WTC11 (cell line): ENCODE results near the gene PLEK. TPM values are rescaled to one million over a fixed set of nuclear protein-coding genes. Genes with fewer than 3 reads are reported as not detected.

Experiments
- ATAC-seq: fragments of 200-7000 bp; cut with Tn5 transposase; 2 replicates; pipeline ENCODE4 v1.10.0; 2021; ENCODE audit warnings: mild to moderate bottlenecking, moderate library complexity
- Bru-seq: library from RNA; stranded (reverse); fragments of 400-500 nt; gene quantifications from one replicate; lab custom pipeline; 2021; lab: Mats Ljungman, UMichigan
- CTCF ChIA-PET: fragments of 300-600 bp; sonication (Branson Sonifier 250); formaldehyde crosslinking; loops from one replicate; lab custom pipeline; 2021; ENCODE audit warnings: antibody characterized with exemption; lab: Charles Lee
- POLR2A ChIA-PET: fragments of 350-600 bp; sonication (Branson Sonifier 250); formaldehyde crosslinking; loops from one replicate; lab custom pipeline; 2021; ENCODE audit warnings: antibody characterized with exemption; lab: Charles Lee
- DNase-seq: peaks from one replicate; pipeline ENCODE4 v3.0.0; 2021; ENCODE audit warnings: low spot score
- H3K27ac Mint-ChIP-seq: 2 replicates; pipeline ENCODE4 v1.8.0; 2021; ENCODE audit warnings: mixed read lengths
- H3K27me3 Mint-ChIP-seq: 2 replicates; pipeline ENCODE4 v1.8.0; 2021; ENCODE audit warnings: low read depth, mild to moderate bottlenecking, moderate library complexity, mixed read lengths
- H3K36me3 Mint-ChIP-seq: 2 replicates; pipeline ENCODE4 v1.8.0; 2021; ENCODE audit warnings: mixed read lengths
- H3K4me1 Mint-ChIP-seq: 2 replicates; pipeline ENCODE4 v1.8.0; 2022; ENCODE audit warnings: mixed read lengths
- H3K4me3 Mint-ChIP-seq: 2 replicates; pipeline ENCODE4 v1.8.0; 2021; ENCODE audit warnings: mild to moderate bottlenecking, moderate library complexity, mixed read lengths
- H3K9me3 Mint-ChIP-seq: 2 replicates; pipeline ENCODE4 v1.8.0; 2021; ENCODE audit warnings: mixed read lengths
- CBFB ChIP-seq: sonication (generic); formaldehyde crosslinking; IDR thresholded peaks from 2 replicates; pipeline ENCODE4 v1.8.1; 2022; ENCODE audit warnings: mild to moderate bottlenecking, low read depth, missing genetic modification reagents
- E2F4 ChIP-seq: sonication (generic); formaldehyde crosslinking; IDR thresholded peaks from 2 replicates; pipeline ENCODE4 v1.8.1; 2022; ENCODE audit warnings: low read depth, mild to moderate bottlenecking, moderate library complexity, missing genetic modification reagents, borderline replicate concordance
- FOXP1 ChIP-seq: sonication (generic); formaldehyde crosslinking; IDR thresholded peaks from 2 replicates; pipeline ENCODE4 v1.8.0; 2022; ENCODE audit warnings: missing genetic modification reagents, mild to moderate bottlenecking, moderate library complexity, borderline replicate concordance
- GRHL2 ChIP-seq: fragments of 250-450 bp; sonication (Bioruptor Pico); IDR thresholded peaks from 2 replicates; pipeline ENCODE4 v1.8.0; 2022; ENCODE audit warnings: mild to moderate bottlenecking, moderate library complexity; ENCODE audit not compliant: insufficient replicate concordance, severe bottlenecking
- GTF2I ChIP-seq: fragments of 250-450 bp; sonication (Bioruptor Pico); conservative IDR thresholded peaks from 2 replicates; pipeline ENCODE4 v1.4.0; 2021; ENCODE audit warnings: mild to moderate bottlenecking
- IRF1 ChIP-seq: sonication (generic); formaldehyde crosslinking; IDR thresholded peaks from 2 replicates; pipeline ENCODE4 v1.8.0; 2023; ENCODE audit warnings: missing genetic modification reagents
- IRF2 ChIP-seq: sonication (generic); formaldehyde crosslinking; IDR thresholded peaks from 2 replicates; pipeline ENCODE4 v1.8.0; 2022; ENCODE audit warnings: low read depth, missing genetic modification reagents, borderline replicate concordance
- MLX ChIP-seq: sonication (generic); formaldehyde crosslinking; IDR thresholded peaks from 2 replicates; pipeline ENCODE4 v1.8.1; 2023; ENCODE audit warnings: mild to moderate bottlenecking, missing genetic modification reagents, moderate library complexity
- MYBL2 ChIP-seq: sonication (generic); formaldehyde crosslinking; IDR thresholded peaks from 2 replicates; pipeline ENCODE4 v1.8.1; 2023; ENCODE audit warnings: mild to moderate bottlenecking, moderate library complexity, missing genetic modification reagents
- NR1H2 ChIP-seq: sonication (generic); formaldehyde crosslinking; IDR thresholded peaks from 2 replicates; pipeline ENCODE4 v1.9.0; 2021; ENCODE audit warnings: mild to moderate bottlenecking, moderate library complexity, missing genetic modification reagents
- OVOL2 ChIP-seq: fragments of 250-450 bp; sonication (Bioruptor Pico); IDR thresholded peaks from 2 replicates; pipeline ENCODE4 v1.9.0; 2021; ENCODE audit warnings: mild to moderate bottlenecking, borderline replicate concordance
- PRDM15 ChIP-seq: sonication (generic); formaldehyde crosslinking; IDR thresholded peaks from 2 replicates; pipeline ENCODE4 v1.8.0; 2022; ENCODE audit warnings: missing genetic modification reagents
- SMAD4 ChIP-seq: sonication (generic); formaldehyde crosslinking; IDR thresholded peaks from 2 replicates; pipeline ENCODE4 v1.8.0; 2022; ENCODE audit warnings: mild to moderate bottlenecking, missing genetic modification reagents
- SP1 ChIP-seq: sonication (generic); formaldehyde crosslinking; conservative IDR thresholded peaks from 2 replicates; pipeline ENCODE4 v1.8.1; 2022; ENCODE audit warnings: missing genetic modification reagents
- STAT6 ChIP-seq: sonication (generic); formaldehyde crosslinking; conservative IDR thresholded peaks from 2 replicates; pipeline ENCODE4 v1.8.1; 2023; ENCODE audit warnings: mild to moderate bottlenecking, low read depth, missing genetic modification reagents, moderate library complexity
- USF1 ChIP-seq: sonication (generic); formaldehyde crosslinking; IDR thresholded peaks from 2 replicates; pipeline ENCODE4 v1.8.0; 2022; ENCODE audit warnings: mild to moderate bottlenecking, missing genetic modification reagents
- USF2 ChIP-seq: sonication (generic); formaldehyde crosslinking; IDR thresholded peaks from 2 replicates; pipeline ENCODE4 v1.8.1; 2023; ENCODE audit warnings: mild to moderate bottlenecking, missing genetic modification reagents, moderate library complexity
- ZBTB21 ChIP-seq: sonication (generic); formaldehyde crosslinking; IDR thresholded peaks from 2 replicates; pipeline ENCODE4 v1.8.1; 2023; ENCODE audit warnings: mild to moderate bottlenecking, missing genetic modification reagents, borderline replicate concordance
- ZNF219 ChIP-seq: sonication (generic); formaldehyde crosslinking; IDR thresholded peaks from 2 replicates; pipeline ENCODE4 v1.8.0; 2023; ENCODE audit warnings: missing genetic modification reagents, mild to moderate bottlenecking, borderline replicate concordance
- ZNF317 ChIP-seq: sonication (generic); formaldehyde crosslinking; IDR thresholded peaks from 2 replicates; pipeline ENCODE4 v1.8.1; 2023; ENCODE audit warnings: low read depth, mild to moderate bottlenecking, moderate library complexity, missing genetic modification reagents, borderline replicate concordance
- ZNF416 ChIP-seq: fragments of 250-450 bp; sonication (Bioruptor Pico); IDR thresholded peaks from 2 replicates; pipeline ENCODE4 v1.9.0; 2021; ENCODE audit warnings: mild to moderate bottlenecking, inconsistent platforms
- long read RNA-seq, 3 experiments: library from RNA in 1 of 3; library from capped mRNA in 1 of 3; library from polyadenylated mRNA in 1 of 3; unstranded in 2 of 3; stranded (forward) in 1 of 3; transcript quantifications; one replicate each; pipeline ENCODE4 v2.0.0, GENCODE V29; 2021
- total RNA-seq: library from RNA; stranded (reverse); gene quantifications from 3 replicates; pipeline ENCODE4 v1.2.3, GENCODE V29; 2021

PLEK gene
- total RNA-seq (0.26 to 0.46 TPM (median 0.37 TPM) in 3 replicates), Bru-seq, nascent RNA (not detected)
- long read RNA-seq, experiment 1 = 0 reads
- long read RNA-seq, experiment 2 = 0 reads
- long read RNA-seq, experiment 3 = 0 reads

GRCh38 chr2:68365087-68365486 is at the start of gene PLEK:
TSS of gene PLEK (plus strand) at chr2:68365282. CDS start at chr2:68365352, 70 bp downstream.
- no peak for DNase-seq
- ChIA-PET CTCF (interaction anchor here (3.5 kb wide), 1 partner anchor 77 kb away, joined by 9 read pairs; no protein-coding TSS in a partner anchor), POLR2A (no interaction called here)
- TF ChIP-seq ZBTB21 (CRISPR knock-in tag) = no peak
- no peak for TF ChIP-seq PRDM15 (CRISPR knock-in tag)
- TF ChIP-seq NR1H2 (CRISPR knock-in tag) = no peak
- TF ChIP-seq GRHL2 (CRISPR knock-in tag) = no peak
- no peak for TF ChIP-seq ZNF416 (CRISPR knock-in tag)
- no peak for TF ChIP-seq MYBL2 (CRISPR knock-in tag)
- no peak for TF ChIP-seq CBFB (CRISPR knock-in tag)
- no peak for TF ChIP-seq SP1 (CRISPR knock-in tag)
- TF ChIP-seq USF2 (CRISPR knock-in tag) = no peak
- no peak for TF ChIP-seq FOXP1 (CRISPR knock-in tag)
- TF ChIP-seq STAT6 (CRISPR knock-in tag) = no peak
- no peak for TF ChIP-seq ZNF317 (CRISPR knock-in tag)
- TF ChIP-seq MLX (CRISPR knock-in tag) = no peak
- TF ChIP-seq IRF2 = no peak
- no peak for TF ChIP-seq IRF1 (CRISPR knock-in tag)
- Mint-ChIP-seq H3K4me3 (no peak within 1 kb of the TSS), H3K4me1 (peaks cover 4% of the 10 kb centered on the region; the same call in 1 of the 2 replicates), H3K9me3 (peaks cover 9% of the 10 kb centered on the region), H3K36me3 (no peaks in the 10 kb centered on the region), H3K27ac (no peak within 1 kb of the TSS), H3K27me3 (peaks cover 29% of the 10 kb centered on the region)
- ATAC-seq = no peak

GRCh38 chr2:68316111-68316510 is 49.0 kb upstream of the PLEK start:
- Mint-ChIP-seq H3K4me1 (peaks cover 12% of the 10 kb centered on the region), H3K9me3 (no peaks in the 10 kb centered on the region), H3K36me3 (no peaks in the 10 kb centered on the region), H3K27ac (no peak overlapping the region), H3K4me3 (no peak overlapping the region), H3K27me3 (peaks cover 61% of the 10 kb centered on the region)
- no peak for ATAC-seq
- ChIA-PET CTCF (interaction anchor here (0.9 to 1.3 kb wide), 4 partner anchors 22 to 194 kb away, joined by 3 to 4 read pairs (median 4); no protein-coding TSS in a partner anchor), POLR2A (no interaction called here)
- no peak for DNase-seq
- TF ChIP-seq IRF1 (CRISPR knock-in tag) (no peak), SMAD4 (no peak), ZNF219 (CRISPR knock-in tag) (no peak), E2F4 (CRISPR knock-in tag) (no peak), GRHL2 (CRISPR knock-in tag) (no peak), NR1H2 (CRISPR knock-in tag) (no peak), GTF2I (CRISPR knock-in tag) (no peak), USF1 (CRISPR knock-in tag) (no peak), OVOL2 (CRISPR knock-in tag) (no peak)
